ENCODE results near the gene ZNF446. TPM values are rescaled to one million over a fixed set of nuclear protein-coding genes. Genes with fewer than 3 reads are reported as not detected.
"Not testable (repeated sequence)": the region's sequence is repeated elsewhere in the genome, so short reads cannot be mapped to it uniquely, and the experiment has no call there.

The ZNF446 gene
- total RNA-seq, 2 donors from 2014 or later = 7.9 to 10.0 TPM

GRCh38 chr19:58440556-58440955, 35.6 kb upstream of the ZNF446 start:
- Histone ChIP-seq H3K9me3 (peaks cover 0 to 32% of the 10 kb centered on the region in 2 donors), H3K4me1 (peaks cover 0 to 20% of the 10 kb centered on the region in 2 donors), H3K27me3 (no peaks in the 10 kb centered on the region), H3K36me3 (peaks cover 18% of the 10 kb centered on the region), H3K27ac (peak overlapping the region; percentile 75 to 88), H3K4me3 (peak overlapping the region; percentile 72 to 79)
- no peak for DNase-seq (ENCODE audit: low spot score)
- no peak for TF ChIP-seq CTCF (IDR thresholded peaks at IDR 0.05)

DNA sequence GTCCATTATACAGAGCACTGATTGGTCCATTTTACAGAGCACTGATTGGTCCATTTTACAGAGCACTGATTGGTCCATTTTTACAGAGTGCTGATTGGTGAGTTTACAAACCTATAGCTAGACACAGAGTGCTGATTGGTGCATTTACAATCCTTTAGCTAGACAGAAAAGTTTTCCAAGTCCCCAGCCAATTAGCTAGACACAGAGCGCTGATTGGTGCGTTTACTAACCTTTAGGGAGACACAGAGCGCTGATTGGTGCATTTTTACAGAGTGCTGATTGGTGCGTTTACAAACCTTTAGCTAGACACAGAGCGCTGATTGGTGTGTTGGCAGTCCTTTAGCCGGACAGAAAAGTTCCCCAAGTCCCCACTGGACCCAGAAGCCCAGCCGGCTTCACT, 33.2 kb upstream of the ZNF446 start:
- H3K27me3 ChIP-seq; H3K27ac ChIP-seq; H3K4me3 ChIP-seq; H3K36me3 ChIP-seq; DNase-seq (ENCODE audit: low spot score); H3K9me3 ChIP-seq: not testable (repeated sequence)
- peaks cover 0 to 20% of the 10 kb centered on the region in 2 donors for H3K4me1 ChIP-seq

- not testable (repeated sequence) for DNase-seq (ENCODE audit: low spot score); H3K27me3 ChIP-seq; H3K9me3 ChIP-seq; H3K4me3 ChIP-seq; H3K36me3 ChIP-seq; H3K27ac ChIP-seq
- H3K4me1 ChIP-seq = peaks cover 0 to 11% of the 10 kb centered on the region in 2 donors
Measured at GRCh38 chr19:58448860-58449259, 27.3 kb upstream of the ZNF446 start.

- not testable (repeated sequence) for H3K4me3 ChIP-seq; H3K36me3 ChIP-seq; H3K27me3 ChIP-seq; DNase-seq (ENCODE audit: low spot score); H3K27ac ChIP-seq; H3K9me3 ChIP-seq
- H3K4me1 ChIP-seq = peaks cover 0 to 11% of the 10 kb centered on the region in 2 donors
Measured at GRCh38 chr19:58449980-58450379, 26.2 kb upstream of the ZNF446 start.

DNA sequence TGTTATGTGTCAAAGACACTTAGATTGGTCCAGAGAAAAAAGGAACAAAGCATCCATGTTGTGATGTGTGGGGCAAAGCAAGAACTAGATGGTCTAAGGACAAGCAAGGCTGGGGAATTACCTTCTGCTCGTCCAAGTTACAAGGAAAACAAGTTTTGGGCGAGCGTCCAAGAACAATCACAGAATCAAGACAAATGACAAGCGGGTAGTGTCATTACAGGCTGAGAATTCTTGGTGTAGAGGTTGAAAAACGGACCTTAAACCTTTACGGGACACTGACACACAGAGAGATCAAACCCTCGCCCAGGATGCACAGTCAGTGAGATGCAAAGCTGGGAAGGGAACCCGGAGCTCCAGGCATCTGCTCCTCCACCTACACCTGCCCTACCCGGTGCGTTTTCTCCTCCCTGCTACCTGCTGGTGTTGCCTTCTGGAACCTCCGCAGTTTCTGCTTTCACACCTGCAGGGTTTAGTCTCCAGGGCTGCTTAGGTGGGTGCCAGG, 25.2 kb upstream of the ZNF446 start:
- TF ChIP-seq CTCF (IDR thresholded peaks at IDR 0.05) = no peak
- Histone ChIP-seq H3K27me3 (no peaks in the 10 kb centered on the region), H3K36me3 (no peaks in the 10 kb centered on the region), H3K27ac (peak overlapping the region in 1 of 2 donors; percentile 75), H3K4me3 (peak overlapping the region; percentile 65 to 95), H3K4me1 (peaks cover 0 to 11% of the 10 kb centered on the region in 2 donors), H3K9me3 (peaks cover 0 to 6% of the 10 kb centered on the region in 2 donors)
- DNase-seq (ENCODE audit: low spot score) = no peak

DNA sequence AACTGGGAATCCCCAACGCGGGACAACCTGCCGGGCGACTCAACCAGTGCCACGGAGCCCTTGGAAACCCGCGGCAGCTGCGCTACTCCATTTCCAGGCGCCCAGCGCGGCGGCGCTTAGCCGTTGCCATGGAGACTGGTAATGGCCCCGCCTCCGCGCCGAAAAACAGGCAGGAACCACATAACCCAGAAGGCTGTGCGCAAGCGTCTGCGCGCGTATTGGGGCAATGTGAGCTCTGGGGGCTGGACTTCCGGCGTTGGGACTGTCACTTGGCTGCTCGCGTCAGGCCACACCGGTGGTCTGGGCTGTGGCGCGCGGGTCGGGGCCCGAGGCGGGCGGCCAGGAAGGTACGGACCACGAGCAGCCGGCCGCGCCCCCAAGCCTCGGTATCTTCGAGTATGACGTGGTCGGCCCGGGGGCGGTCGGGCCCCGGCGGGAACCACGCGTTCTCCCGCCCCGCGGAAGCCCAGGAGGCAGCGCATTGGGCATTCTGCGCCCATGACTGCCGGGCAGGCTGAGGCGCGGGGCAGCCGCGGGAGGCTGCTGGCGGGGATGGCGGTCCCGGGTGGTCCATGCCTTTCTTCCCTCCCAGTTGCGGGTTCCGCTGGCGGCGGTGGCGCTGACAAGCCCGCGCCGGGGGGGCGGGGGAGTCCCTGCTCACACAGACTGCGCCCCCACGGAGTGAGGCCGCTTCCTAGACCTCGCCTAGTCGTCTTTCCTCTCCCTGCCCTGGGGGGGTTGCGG, 24.6 kb upstream of the ZNF446 start, which contains the start of gene ZNF324B:
ZNF324B (plus strand) TSS at position 265 of the 744 bp plus-strand sequence. CDS start 2,080 bp downstream, outside the sequence.
- Histone ChIP-seq H3K36me3 (peaks cover 5% of the 10 kb centered on the region), H3K4me1 (peaks cover 0 to 11% of the 10 kb centered on the region in 2 donors), H3K27ac (peak within 1 kb of the TSS; percentile 55 to 75), H3K4me3 (peak within 1 kb of the TSS; percentile 65 to 95), H3K9me3 (peaks cover 0 to 6% of the 10 kb centered on the region in 2 donors), H3K27me3 (no peaks in the 10 kb centered on the region)
- DNase-seq (ENCODE audit: low spot score) = peak; percentile 96
- no peak for TF ChIP-seq CTCF (IDR thresholded peaks at IDR 0.05)

DNA sequence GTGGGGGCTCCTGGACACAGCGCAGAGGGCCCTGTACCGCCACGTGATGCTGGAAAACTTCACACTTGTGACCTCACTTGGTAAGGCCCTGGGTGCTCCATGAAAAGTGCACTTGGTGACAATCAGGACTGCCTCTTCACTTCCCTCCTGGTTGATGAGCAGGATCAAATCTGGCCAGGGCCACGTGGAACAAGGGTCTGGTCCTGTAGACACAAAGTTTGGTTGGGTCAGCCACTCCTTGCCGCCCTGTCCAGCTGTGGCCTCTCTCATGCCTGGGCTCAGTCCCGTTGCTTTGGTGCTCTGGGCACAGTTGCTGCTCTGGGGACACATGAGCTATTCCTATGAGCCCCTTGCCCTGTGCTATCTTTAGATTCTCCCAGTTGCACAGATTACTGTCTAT, 22.4 kb upstream of the ZNF446 start:
- H3K27ac ChIP-seq = no peak overlapping the region
- H3K4me1 ChIP-seq = peaks cover 0 to 11% of the 10 kb centered on the region in 2 donors
- TF ChIP-seq CTCF (IDR thresholded peaks at IDR 0.05) = no peak
- DNase-seq (ENCODE audit: low spot score) = no peak
- H3K4me3 ChIP-seq = no peak overlapping the region
- H3K36me3 ChIP-seq = peaks cover 8% of the 10 kb centered on the region
- H3K9me3 ChIP-seq = peaks cover 0 to 4% of the 10 kb centered on the region in 2 donors
- H3K27me3 ChIP-seq = no peaks in the 10 kb centered on the region

Measured in right atrium auricular region (tissue), 2 donors.